Stimulated activated effector memory CD8-positive, alpha-beta T cell treated with anti-CD3 and anti-CD28 coated beads, Interleukin-12 subunit alpha, Interleukin-12 subunit beta, amount 100 ng/mL, for 72 hours (primary cell): Measurements from ENCODE around the gene TRAF1.

Experiments used
- ATAC-seq: fragments of 150-1000 bp; cut with Tn5 transposase; 2 replicates; pipeline ENCODE4 v1.10.0; 2021
- DNase-seq, 2 donors: peaks; one replicate each; pipeline ENCODE4 v3.0.0; 2021 to 2022; ENCODE audit warnings: low spot score in 2 of 2
- H3K27ac Mint-ChIP-seq: one replicate; pipeline ENCODE4 v1.8.0; 2022; ENCODE audit warnings: mild to moderate bottlenecking, mixed read lengths
- H3K36me3 Mint-ChIP-seq: one replicate; pipeline ENCODE4 v1.8.0; 2022; ENCODE audit warnings: mild to moderate bottlenecking, mixed read lengths
- H3K4me1 Mint-ChIP-seq: one replicate; pipeline ENCODE4 v1.8.0; 2022; ENCODE audit warnings: mixed read lengths
- H3K4me3 Mint-ChIP-seq: one replicate; pipeline ENCODE4 v1.8.0; 2022; ENCODE audit warnings: mild to moderate bottlenecking, mixed read lengths
- H3K9me3 Mint-ChIP-seq: one replicate; pipeline ENCODE4 v1.8.0; 2022; ENCODE audit warnings: mixed read lengths

Gene TRAF1

GRCh38 chr9:120910643-120911042 lies 16.0 kb downstream of the TRAF1 start:
- H3K4me1 Mint-ChIP-seq: peaks cover 89% of the 10 kb centered on the region
- no peaks in the 10 kb centered on the region for H3K9me3 Mint-ChIP-seq
- peak overlapping the region; percentile 39 for H3K4me3 Mint-ChIP-seq
- H3K27ac Mint-ChIP-seq: peak overlapping the region; percentile 92
- H3K36me3 Mint-ChIP-seq: peaks cover 100% of the 10 kb centered on the region
- DNase-seq: no peak
- ATAC-seq: peak; percentile 81

GRCh38 chr9:120909904-120910303 lies 16.7 kb downstream of the TRAF1 start:
- ATAC-seq (peak; percentile 70), DNase-seq (no peak)
- Mint-ChIP-seq H3K9me3 (no peaks in the 10 kb centered on the region), H3K4me3 (peak overlapping the region; percentile 39), H3K36me3 (peaks cover 100% of the 10 kb centered on the region), H3K27ac (peak overlapping the region; percentile 92), H3K4me1 (peaks cover 95% of the 10 kb centered on the region)

- ATAC-seq: peak; percentile 26
- no peaks in the 10 kb centered on the region for H3K9me3 Mint-ChIP-seq
- peak in 1 of 2 donors; percentile 60 for DNase-seq
- peak overlapping the region; percentile 93 for H3K27ac Mint-ChIP-seq
- H3K4me1 Mint-ChIP-seq: peaks cover 86% of the 10 kb centered on the region
- H3K36me3 Mint-ChIP-seq: peaks cover 100% of the 10 kb centered on the region
- peak overlapping the region; percentile 11 for H3K4me3 Mint-ChIP-seq
Measured at GRCh38 chr9:120905315-120906164, 21.1 kb downstream of the TRAF1 start.

- no peak for DNase-seq
- peak overlapping the region; percentile 11 for H3K4me3 Mint-ChIP-seq
- peaks cover 100% of the 10 kb centered on the region for H3K36me3 Mint-ChIP-seq
Measured at GRCh38 chr9:120904978-120905301, 21.7 kb downstream of the TRAF1 start.

GRCh38 chr9:120904061-120904977 lies 22.3 kb downstream of the TRAF1 start:
- no peaks in the 10 kb centered on the region for H3K9me3 Mint-ChIP-seq
- H3K36me3 Mint-ChIP-seq: peaks cover 100% of the 10 kb centered on the region
- peak overlapping the region; percentile 11 for H3K4me3 Mint-ChIP-seq
- H3K27ac Mint-ChIP-seq: peak overlapping the region; percentile 93
- peaks cover 85% of the 10 kb centered on the region for H3K4me1 Mint-ChIP-seq
- DNase-seq: peak in 1 of 2 donors; percentile 52
- ATAC-seq: peak; percentile 29

More at GRCh38 chr9:120904978-120905301, 21.7 kb downstream of the TRAF1 start:
- H3K4me1 Mint-ChIP-seq: peaks cover 86% of the 10 kb centered on the region
- H3K27ac Mint-ChIP-seq: peak overlapping the region; percentile 93
- ATAC-seq: no peak
- no peaks in the 10 kb centered on the region for H3K9me3 Mint-ChIP-seq

GRCh38 chr9:120902569-120903535 lies 23.7 kb downstream of the TRAF1 start:
- ATAC-seq (no peak), DNase-seq (no peak)
- Mint-ChIP-seq H3K9me3 (no peaks in the 10 kb centered on the region), H3K27ac (peak overlapping the region; percentile 93), H3K36me3 (peaks cover 100% of the 10 kb centered on the region), H3K4me1 (peaks cover 82% of the 10 kb centered on the region), H3K4me3 (no peak overlapping the region)

- Mint-ChIP-seq H3K4me3 (no peak overlapping the region), H3K36me3 (peaks cover 100% of the 10 kb centered on the region), H3K9me3 (no peaks in the 10 kb centered on the region), H3K4me1 (peaks cover 78% of the 10 kb centered on the region), H3K27ac (peak overlapping the region; percentile 93)
- no peak for ATAC-seq
- DNase-seq: peak in 1 of 2 donors; percentile 52
Measured at GRCh38 chr9:120901755-120902568, 24.6 kb downstream of the TRAF1 start.

- H3K36me3 Mint-ChIP-seq: peaks cover 100% of the 10 kb centered on the region
- ATAC-seq (no peak), DNase-seq (no peak)
- no peaks in the 10 kb centered on the region for H3K9me3 Mint-ChIP-seq
- H3K4me1 Mint-ChIP-seq: peaks cover 73% of the 10 kb centered on the region
- H3K27ac Mint-ChIP-seq: peak overlapping the region; percentile 93
- H3K4me3 Mint-ChIP-seq: no peak overlapping the region
Measured at GRCh38 chr9:120900824-120901223, 25.8 kb downstream of the TRAF1 start.

GRCh38 chr9:120899490-120900068 lies 27.0 kb downstream of the TRAF1 start:
- peak in 1 of 2 donors; percentile 52 for DNase-seq
- no peak for ATAC-seq
- Mint-ChIP-seq H3K36me3 (peaks cover 100% of the 10 kb centered on the region), H3K27ac (peak overlapping the region; percentile 93), H3K4me1 (peaks cover 60% of the 10 kb centered on the region), H3K9me3 (no peaks in the 10 kb centered on the region), H3K4me3 (no peak overlapping the region)

GRCh38 chr9:120898396-120898795 lies 28.2 kb downstream of the TRAF1 start:
- peaks cover 100% of the 10 kb centered on the region for H3K36me3 Mint-ChIP-seq
- ATAC-seq: no peak
- H3K4me1 Mint-ChIP-seq: peaks cover 57% of the 10 kb centered on the region
- no peak for DNase-seq
- peak overlapping the region; percentile 93 for H3K27ac Mint-ChIP-seq
- no peaks in the 10 kb centered on the region for H3K9me3 Mint-ChIP-seq
- H3K4me3 Mint-ChIP-seq: no peak overlapping the region

- DNase-seq (no peak), ATAC-seq (no peak)
- Mint-ChIP-seq H3K4me1 (peaks cover 64% of the 10 kb centered on the region), H3K36me3 (peaks cover 100% of the 10 kb centered on the region), H3K27ac (peak overlapping the region; percentile 93), H3K9me3 (no peaks in the 10 kb centered on the region), H3K4me3 (no peak overlapping the region)
Measured at GRCh38 chr9:120895951-120896350, 30.6 kb downstream of the TRAF1 start.

- H3K36me3 Mint-ChIP-seq: peaks cover 96% of the 10 kb centered on the region
- peak in 1 of 2 donors; percentile 52 for DNase-seq
- H3K9me3 Mint-ChIP-seq: no peaks in the 10 kb centered on the region
- no peak for ATAC-seq
- peak overlapping the region; percentile 94 for H3K27ac Mint-ChIP-seq
- H3K4me3 Mint-ChIP-seq: no peak overlapping the region
- H3K4me1 Mint-ChIP-seq: peaks cover 62% of the 10 kb centered on the region
Measured at GRCh38 chr9:120894321-120895148, 32.1 kb downstream of the TRAF1 start.
